ENCODE measurements around the gene CFC1B.
"Not testable (repeated sequence)": the region's sequence is repeated elsewhere in the genome, so short reads cannot be mapped to it uniquely, and the experiment has no call there.

DNA sequence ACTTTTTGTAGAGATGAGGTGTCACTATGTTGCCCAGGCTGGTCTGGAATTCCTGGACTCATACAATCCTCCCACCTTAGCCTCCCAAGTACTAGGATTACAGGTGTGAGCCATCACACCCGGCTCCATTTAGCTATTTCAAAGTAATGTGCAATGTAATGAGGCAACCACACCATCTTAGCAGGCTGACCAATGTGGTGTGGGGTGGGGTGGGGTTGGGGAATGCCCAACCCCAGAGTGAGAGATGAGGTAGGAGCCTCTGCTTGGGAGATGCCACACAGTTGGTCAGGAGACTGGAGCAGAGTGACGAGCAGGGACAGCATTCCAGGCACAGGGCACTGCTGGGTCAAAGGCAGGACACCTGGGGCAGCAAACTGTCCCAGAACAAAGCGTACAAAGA lies 27.4 kb downstream of the CFC1B start:
- TF ChIP-seq POLR2A (IDR thresholded peaks at IDR 0.05; ENCODE audit: low read depth, low read length); POLR2AphosphoS5 (IDR thresholded peaks at IDR 0.05; ENCODE audit: low read depth, low read length); TAF1 (IDR thresholded peaks at IDR 0.05; ENCODE audit: borderline replicate concordance, low read depth, low read length): not testable (repeated sequence)
